Peyer's patch (tissue), 4 donors: ENCODE measurements around the gene GARIN5A.
A peak's percentile ranks its signal among the peaks of the same experiment; 100 is the strongest.

Experiments used
- POLR2A ChIP-seq, 2 donors: fragments of 450-650 bp; IDR thresholded peaks; one replicate each; pipeline ENCODE4 v1.5.1; 2017; ENCODE audit warnings: antibody characterized with exemption in 2 of 2, mild to moderate bottlenecking in 2 of 2, moderate library complexity in 2 of 2
- TF ChIP-seq, protein P1 (sequence below), 6 experiments: fragments of 450-650 bp in 4 of 6; fragments of 200-600 bp in 2 of 6; sonication (generic) in 1 of 6; IDR thresholded peaks; one replicate each; pipeline ENCODE4 v1.5.1; 2017 to 2019; ENCODE audit warnings: antibody characterized with exemption in 6 of 6, mild to moderate bottlenecking in 3 of 6, moderate library complexity in 1 of 6

DNA sequence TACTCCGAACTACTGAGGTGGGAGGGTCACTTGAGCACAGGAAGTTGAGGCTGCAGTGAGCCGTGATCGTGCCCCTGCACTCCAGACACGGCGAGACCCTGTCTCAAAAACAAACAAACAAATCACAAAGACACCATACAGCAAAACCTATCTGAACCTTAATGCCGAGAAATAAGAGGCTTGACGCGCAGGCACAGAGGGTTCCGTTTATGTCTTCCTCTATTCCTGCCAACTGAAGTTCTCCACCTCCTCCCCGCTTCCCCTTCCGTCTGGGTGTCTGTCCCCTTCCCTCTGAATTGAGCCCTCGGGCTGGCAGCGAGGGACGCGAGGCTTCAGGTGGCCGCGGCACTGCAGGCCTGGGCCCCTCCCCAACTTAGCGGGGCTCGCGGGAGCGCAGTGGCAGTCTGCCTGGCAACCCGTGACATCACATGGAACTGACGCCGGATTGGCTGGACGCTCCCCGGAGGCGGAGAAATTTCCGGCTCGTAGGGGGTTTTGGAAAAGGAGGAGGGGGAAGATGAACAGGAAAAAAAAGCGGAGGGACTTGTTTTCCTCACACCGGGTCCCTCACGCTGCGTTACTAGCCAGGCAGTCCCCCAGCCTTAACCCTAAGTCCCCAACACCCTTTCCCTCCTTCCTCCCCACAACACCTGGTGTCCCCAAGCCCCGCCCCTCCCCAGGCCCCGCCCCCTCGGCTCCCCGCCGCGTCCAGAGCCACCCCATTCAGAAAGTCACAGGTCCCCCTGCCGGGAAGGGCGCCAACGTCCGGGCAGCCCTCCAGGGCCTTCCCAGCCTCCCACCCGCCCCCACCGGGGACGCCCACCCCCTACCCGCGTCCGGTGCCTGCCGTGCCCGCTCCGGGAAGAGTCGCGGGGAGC, 45.1 kb downstream of the GARIN5A start:
- TF ChIP-seq, protein P1, sequence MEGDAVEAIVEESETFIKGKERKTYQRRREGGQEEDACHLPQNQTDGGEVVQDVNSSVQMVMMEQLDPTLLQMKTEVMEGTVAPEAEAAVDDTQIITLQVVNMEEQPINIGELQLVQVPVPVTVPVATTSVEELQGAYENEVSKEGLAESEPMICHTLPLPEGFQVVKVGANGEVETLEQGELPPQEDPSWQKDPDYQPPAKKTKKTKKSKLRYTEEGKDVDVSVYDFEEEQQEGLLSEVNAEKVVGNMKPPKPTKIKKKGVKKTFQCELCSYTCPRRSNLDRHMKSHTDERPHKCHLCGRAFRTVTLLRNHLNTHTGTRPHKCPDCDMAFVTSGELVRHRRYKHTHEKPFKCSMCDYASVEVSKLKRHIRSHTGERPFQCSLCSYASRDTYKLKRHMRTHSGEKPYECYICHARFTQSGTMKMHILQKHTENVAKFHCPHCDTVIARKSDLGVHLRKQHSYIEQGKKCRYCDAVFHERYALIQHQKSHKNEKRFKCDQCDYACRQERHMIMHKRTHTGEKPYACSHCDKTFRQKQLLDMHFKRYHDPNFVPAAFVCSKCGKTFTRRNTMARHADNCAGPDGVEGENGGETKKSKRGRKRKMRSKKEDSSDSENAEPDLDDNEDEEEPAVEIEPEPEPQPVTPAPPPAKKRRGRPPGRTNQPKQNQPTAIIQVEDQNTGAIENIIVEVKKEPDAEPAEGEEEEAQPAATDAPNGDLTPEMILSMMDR (IDR thresholded peaks at IDR 0.05): no peak
- peak in 1 of 2 donors; percentile 25 for TF ChIP-seq POLR2A (IDR thresholded peaks at IDR 0.05)
